K562 (cell line): Measurements from ENCODE around the gene KAT6B. TPM values are rescaled to one million over a fixed set of nuclear protein-coding genes. Genes with fewer than 3 reads are reported as not detected.

Source experiments
- AFF4 ChIP-seq: sonication (generic); formaldehyde crosslinking; IDR thresholded peaks from 2 replicates; pipeline ENCODE4 v1.8.0; 2023; ENCODE audit warnings: mild to moderate bottlenecking, missing genetic modification reagents
- EGR1 ChIP-seq: fragments of 450-650 bp; conservative IDR thresholded peaks from 2 replicates; pipeline ENCODE4 v1.6.1; 2017; ENCODE audit warnings: mild to moderate bottlenecking
- GATAD2A ChIP-seq: fragments of 450-650 bp; IDR thresholded peaks from 2 replicates; pipeline ENCODE4 v1.6.1; 2017
- HNRNPK ChIP-seq: fragments of 200-400 bp; formaldehyde crosslinking; IDR thresholded peaks from one replicate; pipeline ENCODE4 v1.6.1; 2018; ENCODE audit warnings: mild to moderate bottlenecking, low read depth, low read length; ENCODE audit not compliant: poor library complexity, severe bottlenecking
- JUNB ChIP-seq: fragments of 450-650 bp; formaldehyde crosslinking; conservative IDR thresholded peaks from 2 replicates; pipeline ENCODE4 v1.4.0; 2020; ENCODE audit warnings: mild to moderate bottlenecking
- NCOR1 ChIP-seq: fragments of 450-650 bp; IDR thresholded peaks from 2 replicates; pipeline ENCODE4 v1.6.1; 2016; ENCODE audit warnings: mild to moderate bottlenecking, moderate library complexity
- NFRKB ChIP-seq: fragments of 450-650 bp; IDR thresholded peaks from 2 replicates; pipeline ENCODE4 v1.6.1; 2016; ENCODE audit warnings: low read depth
- NFYB ChIP-seq: IDR thresholded peaks from 2 replicates; pipeline ENCODE4 v1.6.1; 2011; ENCODE audit warnings: mild to moderate bottlenecking, moderate library complexity; ENCODE audit not compliant: insufficient read length; ENCODE audit errors: extremely low read depth
- PHF20 ChIP-seq: fragments of 450-650 bp; IDR thresholded peaks from 2 replicates; pipeline ENCODE4 v1.6.1; 2018; ENCODE audit not compliant: partially characterized antibody
- PRPF4 ChIP-seq: fragments of 200-400 bp; formaldehyde crosslinking; IDR thresholded peaks from one replicate; pipeline ENCODE4 v1.6.1; 2017; ENCODE audit warnings: low read length, low read depth, mild to moderate bottlenecking; ENCODE audit not compliant: insufficient read depth, poor library complexity, severe bottlenecking
- RAD21 ChIP-seq, 2 experiments: fragments of 250-450 bp in 1 of 2; fragments of 450-650 bp in 1 of 2; sonication (Bioruptor Pico) in 1 of 2; formaldehyde crosslinking in 1 of 2; IDR thresholded peaks in 1 of 2; conservative IDR thresholded peaks in 1 of 2; 2 replicates each; pipeline versions ENCODE4 v1.4.0 to v1.8.0; 2020 to 2022; ENCODE audit warnings: mild to moderate bottlenecking in 2 of 2, moderate library complexity in 1 of 2
- RREB1 ChIP-seq: fragments of 250-450 bp; sonication (Bioruptor Pico); IDR thresholded peaks from 2 replicates; pipeline ENCODE4 v1.4.0; 2020
- TRIM24 ChIP-seq, 2 experiments: fragments of 450-650 bp; IDR thresholded peaks; 2 replicates each; pipeline ENCODE4 v1.6.1; 2016
- ZNF224 ChIP-seq: sonication (generic); formaldehyde crosslinking; IDR thresholded peaks from 2 replicates; pipeline ENCODE4 v1.8.0; 2022; ENCODE audit warnings: mild to moderate bottlenecking, missing genetic modification reagents
- polyA plus RNA-seq, 8 experiments: library from polyadenylated mRNA; depleted of rRNA in 4 of 8; stranded (reverse) in 5 of 8; unstranded in 3 of 8; fragments of >200 nt; fragmentation: Nextera tagmentation in 2 of 8; fragmentation: Illumina TruSeq in 1 of 8; extraction: Ambion mirVana in 2 of 8; extraction: Trizol in 1 of 8; gene quantifications; 2 replicates each; pipeline versions ENCODE4 v1.2.1 to v1.2.3, GENCODE V29; 2011 to 2014; ENCODE audit warnings: inconsistent platforms in 1 of 8, missing spikeins in 1 of 8
- total RNA-seq, 7 experiments: library from RNA; depleted of rRNA in 6 of 7; stranded (reverse); fragments of >200 nt in 6 of 7; fragmentation: Illumina TruSeq in 2 of 7; extraction: Trizol in 2 of 7; gene quantifications; 2 replicates each; pipeline versions ENCODE4 v1.2.1 to v1.2.3, GENCODE V29; 2011 to 2021; ENCODE audit warnings: low replicate concordance in 1 of 7
- TF ChIP-seq, protein P1 (sequence below): fragments of 450-650 bp; IDR thresholded peaks from 2 replicates; pipeline ENCODE4 v1.6.1; 2016; ENCODE audit warnings: borderline replicate concordance

Gene KAT6B
- total and polyA plus RNA-seq, 9 of the 15 experiments (the other 6 are each of a cell fraction or from before 2014, with no cell fraction given) = 1.4 to 9.2 (median 6.8) TPM

DNA sequence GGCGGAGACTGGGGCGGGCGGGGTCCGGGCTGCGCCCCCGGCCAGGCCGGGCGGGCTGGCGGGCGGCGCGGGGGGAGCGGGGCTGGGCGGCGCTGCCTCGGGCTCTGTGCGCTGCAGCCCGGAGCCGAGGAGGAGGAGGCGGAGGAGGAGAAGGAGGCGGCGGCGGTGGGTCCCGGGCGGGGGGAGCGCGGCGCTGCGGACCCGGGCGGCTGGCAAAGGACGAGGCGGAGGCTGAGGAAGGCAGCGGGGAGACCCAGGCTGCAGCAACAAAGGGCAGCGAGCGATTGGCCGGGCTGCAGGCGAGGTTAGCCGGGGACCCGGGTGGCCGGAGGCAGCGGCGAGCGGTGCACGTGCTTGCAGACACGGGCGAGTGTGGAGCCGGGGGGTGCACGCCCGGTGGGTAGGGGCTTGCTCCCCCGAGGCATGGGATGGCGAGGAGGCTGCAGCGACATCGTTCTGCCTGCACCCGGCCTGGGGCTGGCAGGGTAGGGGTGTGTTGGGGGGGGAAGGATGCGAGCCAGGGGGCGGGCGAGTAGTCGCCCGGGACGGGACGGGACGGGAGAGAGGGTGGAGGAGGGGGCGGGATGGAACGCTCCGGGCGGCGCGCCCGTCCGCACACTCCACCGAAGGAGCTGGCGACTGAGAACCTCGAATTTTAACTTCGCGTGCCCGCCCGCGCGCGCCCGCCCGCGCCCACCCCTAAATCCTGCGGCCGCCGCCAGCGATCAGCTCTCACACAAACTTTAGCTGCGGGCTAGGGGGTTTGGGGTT is 844 bp upstream of the KAT6B start (continued):
- TF ChIP-seq RREB1 (CRISPR knock-in tag) (peak; percentile 77; the same call in 1 of the 2 replicates), PHF20 (peak; percentile 78), ZNF224 (CRISPR knock-in tag) (0 out of 2 replicates have a peak, but pooled peaks have one; percentile 15), TRIM24 (IDR thresholded peaks at IDR 0.05) (peak in 1 of 2 experiments; percentile 52; a peak in 1 of 4 replicates), GATAD2A (0 out of 2 replicates have a peak, but pooled peaks have one; percentile 64), JUNB (CRISPR knock-in tag) (no peak), PRPF4 (peak; percentile 34), NFRKB (no peak), HNRNPK (peak; percentile 88), EGR1 (peak; percentile 64), NFYB (no peak), RAD21 (CRISPR knock-in tag; conservative IDR thresholded peaks at IDR 0.05 in 1 of 2, IDR thresholded peaks at IDR 0.05 in 1 of 2) (0 out of 4 replicates have a peak, but pooled peaks of 1 of the 2 experiments have one; percentile 2), NCOR1 (peak; percentile 42), AFF4 (CRISPR knock-in tag) (0 out of 2 replicates have a peak, but pooled peaks have one; percentile 15)
- TF ChIP-seq, protein P1, sequence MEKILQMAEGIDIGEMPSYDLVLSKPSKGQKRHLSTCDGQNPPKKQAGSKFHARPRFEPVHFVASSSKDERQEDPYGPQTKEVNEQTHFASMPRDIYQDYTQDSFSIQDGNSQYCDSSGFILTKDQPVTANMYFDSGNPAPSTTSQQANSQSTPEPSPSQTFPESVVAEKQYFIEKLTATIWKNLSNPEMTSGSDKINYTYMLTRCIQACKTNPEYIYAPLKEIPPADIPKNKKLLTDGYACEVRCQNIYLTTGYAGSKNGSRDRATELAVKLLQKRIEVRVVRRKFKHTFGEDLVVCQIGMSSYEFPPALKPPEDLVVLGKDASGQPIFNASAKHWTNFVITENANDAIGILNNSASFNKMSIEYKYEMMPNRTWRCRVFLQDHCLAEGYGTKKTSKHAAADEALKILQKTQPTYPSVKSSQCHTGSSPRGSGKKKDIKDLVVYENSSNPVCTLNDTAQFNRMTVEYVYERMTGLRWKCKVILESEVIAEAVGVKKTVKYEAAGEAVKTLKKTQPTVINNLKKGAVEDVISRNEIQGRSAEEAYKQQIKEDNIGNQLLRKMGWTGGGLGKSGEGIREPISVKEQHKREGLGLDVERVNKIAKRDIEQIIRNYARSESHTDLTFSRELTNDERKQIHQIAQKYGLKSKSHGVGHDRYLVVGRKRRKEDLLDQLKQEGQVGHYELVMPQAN = peak; percentile 89
